Transverse colon (tissue), 3 donors: ENCODE data around the gene GALNT18.

Experiments used
- CTCF ChIP-seq, 5 experiments: fragments of 200-600 bp in 3 of 5; fragments of 450-650 bp in 2 of 5; sonication (generic) in 3 of 5; IDR thresholded peaks; 1 replicate in 2 of 5; 2 replicates in 3 of 5; pipeline ENCODE4 v1.5.1; 2016 to 2017; ENCODE audit warnings: antibody characterized with exemption in 5 of 5, inconsistent platforms in 3 of 5, mild to moderate bottlenecking in 2 of 5, moderate library complexity in 1 of 5
- EP300 ChIP-seq: sonication (generic); formaldehyde crosslinking; IDR thresholded peaks from one replicate; pipeline ENCODE4 v1.6.1; 2017; ENCODE audit warnings: antibody characterized with exemption, low read depth

DNA sequence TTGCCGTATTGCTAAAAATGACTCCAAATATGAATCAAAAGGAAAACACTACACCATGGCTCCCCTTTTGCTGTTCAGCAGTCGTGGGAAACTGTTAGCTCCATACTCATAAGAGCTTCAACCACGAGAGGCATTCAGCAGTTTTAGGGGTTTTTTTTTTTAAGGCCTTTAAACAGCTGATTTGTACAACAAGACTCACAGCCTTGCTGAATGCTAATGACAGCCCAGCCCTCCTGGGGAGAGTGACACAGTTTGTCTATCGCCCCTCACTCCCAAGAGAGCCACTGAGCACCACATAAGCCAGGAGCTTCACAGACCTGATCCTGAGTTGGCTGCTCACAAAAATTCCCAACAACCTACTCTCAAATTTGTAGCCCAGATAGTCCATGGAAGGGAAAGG, 32.4 kb downstream of the GALNT18 start:
- TF ChIP-seq CTCF (IDR thresholded peaks at IDR 0.05) (no peak), EP300 (no peak)
